GM06990 (cell line): Measurements from ENCODE around the gene GNPTG.
A peak's percentile ranks its signal among the peaks of the same experiment; 100 is the strongest.

Experiments
- DNase-seq: peaks from one replicate; pipeline ENCODE4 v3.0.0-alpha.2; 2011; ENCODE audit not compliant: insufficient read length; ENCODE audit errors: extremely low read depth
- H3K27me3 ChIP-seq: replicated peaks from 2 replicates; pipeline ENCODE4 v1.6.0; 2011; ENCODE audit warnings: low read length; ENCODE audit not compliant: control insufficient read depth, insufficient read depth
- H3K36me3 ChIP-seq: 2 replicates; pipeline ENCODE4 v1.5.1; 2011; ENCODE audit warnings: low read length; ENCODE audit not compliant: control insufficient read depth, insufficient read depth
- H3K4me3 ChIP-seq: replicated peaks from 2 replicates; pipeline ENCODE4 v1.5.1; 2011; ENCODE audit warnings: low read depth, mild to moderate bottlenecking, control low read depth, low read length
- TF ChIP-seq, protein P1 (sequence below): IDR thresholded peaks from 2 replicates; pipeline ENCODE4 v1.5.1; 2011; ENCODE audit warnings: low read length, control low read depth, mild to moderate bottlenecking, inconsistent platforms; ENCODE audit not compliant: insufficient read depth, poor library complexity, severe bottlenecking

Gene GNPTG

GRCh38 chr16:1363501-1364041, 11.8 kb downstream of the GNPTG start:
- no peaks in the 10 kb centered on the region for H3K27me3 ChIP-seq
- H3K4me3 ChIP-seq: no peak overlapping the region
- TF ChIP-seq, protein P1, sequence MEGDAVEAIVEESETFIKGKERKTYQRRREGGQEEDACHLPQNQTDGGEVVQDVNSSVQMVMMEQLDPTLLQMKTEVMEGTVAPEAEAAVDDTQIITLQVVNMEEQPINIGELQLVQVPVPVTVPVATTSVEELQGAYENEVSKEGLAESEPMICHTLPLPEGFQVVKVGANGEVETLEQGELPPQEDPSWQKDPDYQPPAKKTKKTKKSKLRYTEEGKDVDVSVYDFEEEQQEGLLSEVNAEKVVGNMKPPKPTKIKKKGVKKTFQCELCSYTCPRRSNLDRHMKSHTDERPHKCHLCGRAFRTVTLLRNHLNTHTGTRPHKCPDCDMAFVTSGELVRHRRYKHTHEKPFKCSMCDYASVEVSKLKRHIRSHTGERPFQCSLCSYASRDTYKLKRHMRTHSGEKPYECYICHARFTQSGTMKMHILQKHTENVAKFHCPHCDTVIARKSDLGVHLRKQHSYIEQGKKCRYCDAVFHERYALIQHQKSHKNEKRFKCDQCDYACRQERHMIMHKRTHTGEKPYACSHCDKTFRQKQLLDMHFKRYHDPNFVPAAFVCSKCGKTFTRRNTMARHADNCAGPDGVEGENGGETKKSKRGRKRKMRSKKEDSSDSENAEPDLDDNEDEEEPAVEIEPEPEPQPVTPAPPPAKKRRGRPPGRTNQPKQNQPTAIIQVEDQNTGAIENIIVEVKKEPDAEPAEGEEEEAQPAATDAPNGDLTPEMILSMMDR: peak; percentile 96
- DNase-seq: peak; percentile 69
- peaks cover 28% of the 10 kb centered on the region for H3K36me3 ChIP-seq

GRCh38 chr16:1364510-1364909, 12.8 kb downstream of the GNPTG start:
- no peak overlapping the region for H3K4me3 ChIP-seq
- peak; percentile 13 for DNase-seq
- H3K27me3 ChIP-seq: no peaks in the 10 kb centered on the region
- TF ChIP-seq, protein P1: no peak
- peaks cover 28% of the 10 kb centered on the region for H3K36me3 ChIP-seq

DNA sequence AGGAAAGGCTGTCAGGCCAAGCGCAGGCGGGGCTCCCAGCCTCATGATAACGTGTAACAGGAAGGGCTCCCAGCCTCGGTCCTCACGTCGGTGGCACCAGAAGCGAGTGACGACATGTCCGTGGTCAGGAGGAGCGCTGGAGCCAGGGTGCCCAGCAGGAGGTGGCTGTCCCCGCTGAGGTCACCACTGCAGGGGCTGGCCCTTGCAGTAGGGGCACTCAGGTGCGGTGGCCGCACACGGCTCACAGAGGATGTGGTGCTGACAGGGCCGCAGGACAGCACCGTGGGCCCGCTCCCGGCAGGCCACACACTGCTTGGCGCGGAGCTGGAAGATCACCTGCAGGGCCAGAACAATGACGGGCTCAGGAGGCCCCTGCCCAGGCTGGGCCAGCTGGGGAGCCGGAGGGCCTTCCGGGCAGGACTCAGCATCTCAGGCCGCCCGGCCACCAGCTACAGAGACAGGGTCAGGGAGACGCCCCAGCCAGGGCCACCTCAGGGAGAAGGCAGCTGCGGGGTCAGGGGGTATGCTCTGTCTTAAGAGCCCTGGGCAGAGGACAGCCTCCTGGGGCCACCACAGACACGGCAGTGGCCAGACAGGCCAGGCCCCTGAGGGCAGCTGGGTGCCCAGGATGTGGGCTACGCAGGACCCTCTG, 14.5 kb downstream of the GNPTG start:
- Histone ChIP-seq H3K27me3 (no peaks in the 10 kb centered on the region), H3K4me3 (no peak overlapping the region), H3K36me3 (peaks cover 30% of the 10 kb centered on the region)
- DNase-seq: peak; percentile 17
- TF ChIP-seq, protein P1: no peak

- no peak overlapping the region for H3K4me3 ChIP-seq
- TF ChIP-seq, protein P1: no peak
- peak; percentile 11 for DNase-seq
These were observed 15.1 kb downstream of the GNPTG start for GRCh38 chr16:1366712-1367299.

GRCh38 chr16:1367486-1368174, 15.9 kb downstream of the GNPTG start:
- no peaks in the 10 kb centered on the region for H3K27me3 ChIP-seq
- no peak for DNase-seq
- no peak overlapping the region for H3K4me3 ChIP-seq
- TF ChIP-seq, protein P1: no peak
- peaks cover 22% of the 10 kb centered on the region for H3K36me3 ChIP-seq

More at GRCh38 chr16:1366712-1367299, 15.1 kb downstream of the GNPTG start:
- peaks cover 29% of the 10 kb centered on the region for H3K36me3 ChIP-seq
- H3K27me3 ChIP-seq: no peaks in the 10 kb centered on the region
